ENCODE measurements around the gene CASP10. TPM values are rescaled to one million over a fixed set of nuclear protein-coding genes. Genes with fewer than 3 reads are reported as not detected.

Gene CASP10
- total and polyA plus RNA-seq, 9 of the 15 experiments (the other 6 are each of a cell fraction or from before 2014, with no cell fraction given) = 7.1 to 20.4 (median 10.8) TPM

DNA sequence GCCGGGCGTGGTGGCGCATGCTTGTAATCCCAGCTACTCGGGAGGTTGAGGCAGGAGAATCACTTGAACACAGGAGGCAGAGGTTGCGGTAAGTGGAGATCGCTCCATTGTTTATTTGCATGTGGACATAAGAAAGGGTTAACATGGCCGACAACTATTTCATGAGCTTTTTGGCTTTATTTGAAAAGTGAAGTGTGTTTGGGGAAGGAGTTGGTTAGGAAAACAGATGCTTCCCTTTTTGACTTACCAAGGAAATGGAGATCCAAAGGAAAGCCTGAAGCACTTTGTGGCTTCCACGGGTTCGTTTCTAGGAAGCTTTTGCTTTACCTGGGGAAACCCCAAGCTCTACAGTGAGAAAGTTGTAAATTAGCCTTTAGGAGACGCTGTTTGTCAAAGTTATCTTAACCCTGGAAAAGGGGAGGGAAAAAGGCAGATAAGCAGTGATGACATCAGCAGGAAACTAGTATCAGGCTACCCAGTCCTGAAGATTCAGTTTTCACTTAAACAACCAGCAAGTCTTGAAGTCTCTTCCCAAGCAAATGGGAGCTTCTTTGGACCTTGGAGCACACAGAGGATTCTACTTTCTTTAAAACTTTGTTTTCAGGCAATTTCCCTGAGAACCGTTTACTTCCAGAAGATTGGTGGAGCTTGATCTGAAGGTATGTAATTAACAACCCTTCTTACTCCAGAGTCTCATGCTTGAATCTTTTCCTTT, at the start of gene CASP10 (continued):
- TF ChIP-seq, protein P1, sequence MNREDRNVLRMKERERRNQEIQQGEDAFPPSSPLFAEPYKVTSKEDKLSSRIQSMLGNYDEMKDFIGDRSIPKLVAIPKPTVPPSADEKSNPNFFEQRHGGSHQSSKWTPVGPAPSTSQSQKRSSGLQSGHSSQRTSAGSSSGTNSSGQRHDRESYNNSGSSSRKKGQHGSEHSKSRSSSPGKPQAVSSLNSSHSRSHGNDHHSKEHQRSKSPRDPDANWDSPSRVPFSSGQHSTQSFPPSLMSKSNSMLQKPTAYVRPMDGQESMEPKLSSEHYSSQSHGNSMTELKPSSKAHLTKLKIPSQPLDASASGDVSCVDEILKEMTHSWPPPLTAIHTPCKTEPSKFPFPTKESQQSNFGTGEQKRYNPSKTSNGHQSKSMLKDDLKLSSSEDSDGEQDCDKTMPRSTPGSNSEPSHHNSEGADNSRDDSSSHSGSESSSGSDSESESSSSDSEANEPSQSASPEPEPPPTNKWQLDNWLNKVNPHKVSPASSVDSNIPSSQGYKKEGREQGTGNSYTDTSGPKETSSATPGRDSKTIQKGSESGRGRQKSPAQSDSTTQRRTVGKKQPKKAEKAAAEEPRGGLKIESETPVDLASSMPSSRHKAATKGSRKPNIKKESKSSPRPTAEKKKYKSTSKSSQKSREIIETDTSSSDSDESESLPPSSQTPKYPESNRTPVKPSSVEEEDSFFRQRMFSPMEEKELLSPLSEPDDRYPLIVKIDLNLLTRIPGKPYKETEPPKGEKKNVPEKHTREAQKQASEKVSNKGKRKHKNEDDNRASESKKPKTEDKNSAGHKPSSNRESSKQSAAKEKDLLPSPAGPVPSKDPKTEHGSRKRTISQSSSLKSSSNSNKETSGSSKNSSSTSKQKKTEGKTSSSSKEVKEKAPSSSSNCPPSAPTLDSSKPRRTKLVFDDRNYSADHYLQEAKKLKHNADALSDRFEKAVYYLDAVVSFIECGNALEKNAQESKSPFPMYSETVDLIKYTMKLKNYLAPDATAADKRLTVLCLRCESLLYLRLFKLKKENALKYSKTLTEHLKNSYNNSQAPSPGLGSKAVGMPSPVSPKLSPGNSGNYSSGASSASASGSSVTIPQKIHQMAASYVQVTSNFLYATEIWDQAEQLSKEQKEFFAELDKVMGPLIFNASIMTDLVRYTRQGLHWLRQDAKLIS (CRISPR knock-in tag; IDR thresholded peaks at IDR 0.05) = 0 out of 2 replicates have a peak, but pooled peaks have one; percentile 33
- TF ChIP-seq MAFK (IDR thresholded peaks at IDR 0.05; ENCODE audit: low read length) = peak; percentile 51; the same call in 1 of the 2 replicates
- TF ChIP-seq NCOR1 (IDR thresholded peaks at IDR 0.05) = peak; percentile 51
- no peak for TF ChIP-seq FOXJ3 (CRISPR knock-in tag; IDR thresholded peaks at IDR 0.05)
- TF ChIP-seq, protein P2, sequence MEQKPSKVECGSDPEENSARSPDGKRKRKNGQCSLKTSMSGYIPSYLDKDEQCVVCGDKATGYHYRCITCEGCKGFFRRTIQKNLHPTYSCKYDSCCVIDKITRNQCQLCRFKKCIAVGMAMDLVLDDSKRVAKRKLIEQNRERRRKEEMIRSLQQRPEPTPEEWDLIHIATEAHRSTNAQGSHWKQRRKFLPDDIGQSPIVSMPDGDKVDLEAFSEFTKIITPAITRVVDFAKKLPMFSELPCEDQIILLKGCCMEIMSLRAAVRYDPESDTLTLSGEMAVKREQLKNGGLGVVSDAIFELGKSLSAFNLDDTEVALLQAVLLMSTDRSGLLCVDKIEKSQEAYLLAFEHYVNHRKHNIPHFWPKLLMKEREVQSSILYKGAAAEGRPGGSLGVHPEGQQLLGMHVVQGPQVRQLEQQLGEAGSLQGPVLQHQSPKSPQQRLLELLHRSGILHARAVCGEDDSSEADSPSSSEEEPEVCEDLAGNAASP (IDR thresholded peaks at IDR 0.05) = peak; percentile 25; the same call in 1 of the 2 replicates
- TF ChIP-seq SOX6 (IDR thresholded peaks at IDR 0.05) = peak; percentile 52; the same call in 1 of the 2 replicates
- TF ChIP-seq RB1 (IDR thresholded peaks at IDR 0.05; ENCODE audit: low read depth) = peak; percentile 77; the same call in 1 of the 2 replicates
- TF ChIP-seq CCNT2 (IDR thresholded peaks at IDR 0.05; ENCODE audit: borderline replicate concordance, extremely low read depth, insufficient read length, low read depth, low read length) = peak; percentile 42
- no peak for TF ChIP-seq KLF13 (tag; IDR thresholded peaks at IDR 0.05; ENCODE audit: borderline replicate concordance, low read depth)
- peak; percentile 93 for TF ChIP-seq BRD9 (IDR thresholded peaks at IDR 0.05; ENCODE audit: low read depth, partially characterized antibody)
- no peak for TF ChIP-seq ATF1 (CRISPR knock-in tag; IDR thresholded peaks at IDR 0.05)
- TF ChIP-seq ATF1 (tag; IDR thresholded peaks at IDR 0.05) = peak; percentile 91
- peak; percentile 64; the same call in 1 of the 2 replicates for TF ChIP-seq SMARCA4 (IDR thresholded peaks at IDR 0.05)
- TF ChIP-seq CBX5 (IDR thresholded peaks at IDR 0.05; ENCODE audit: borderline replicate concordance, low read depth) = no peak
- TF ChIP-seq JUN (IDR thresholded peaks at IDR 0.05; ENCODE audit: borderline replicate concordance, low read depth, low read length) = peak; percentile 60; the same call in 1 of the 2 replicates
- no peak for TF ChIP-seq JUN (CRISPR knock-in tag; IDR thresholded peaks at IDR 0.05; ENCODE audit: borderline replicate concordance)
- peak; percentile 35; the same call in 1 of the 2 replicates for TF ChIP-seq ETV1 (tag; conservative IDR thresholded peaks at IDR 0.05; ENCODE audit: low read depth)
- peak; percentile 44 for TF ChIP-seq FOSL1 (tag; conservative IDR thresholded peaks at IDR 0.05)
- TF ChIP-seq POLR2B (IDR thresholded peaks at IDR 0.05; ENCODE audit: low read depth, partially characterized antibody) = peak; percentile 78
- TF ChIP-seq TAF1 (IDR thresholded peaks at IDR 0.05; ENCODE audit: control insufficient read depth, extremely low read depth, insufficient read depth, low read length, severe bottlenecking) = peak; percentile 72
- TF ChIP-seq ZNF316 (IDR thresholded peaks at IDR 0.05) = peak; percentile 85
- TF ChIP-seq, protein P3, sequence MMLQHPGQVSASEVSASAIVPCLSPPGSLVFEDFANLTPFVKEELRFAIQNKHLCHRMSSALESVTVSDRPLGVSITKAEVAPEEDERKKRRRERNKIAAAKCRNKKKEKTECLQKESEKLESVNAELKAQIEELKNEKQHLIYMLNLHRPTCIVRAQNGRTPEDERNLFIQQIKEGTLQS (IDR thresholded peaks at IDR 0.05) = peak; percentile 93
- TF ChIP-seq, protein P3 (CRISPR knock-in tag; conservative IDR thresholded peaks at IDR 0.05) = peak; percentile 74; the same call in 1 of the 2 replicates
- TF ChIP-seq SREBF1 (IDR thresholded peaks at IDR 0.05; ENCODE audit: borderline replicate concordance, low read depth, low read length) = no peak

Data from K562 (cell line).